Activated B cell treated with CpG ODN at 0.5 μM for 24 hours (primary cell): ENCODE measurements around the gene BRD1. TPM values are rescaled to one million over a fixed set of nuclear protein-coding genes. Genes with fewer than 3 reads are reported as not detected.
"Not testable (repeated sequence)": the region's sequence is repeated elsewhere in the genome, so short reads cannot be mapped to it uniquely, and the experiment has no call there.

ENCODE experiments used
- ATAC-seq: fragments of 200-7000 bp; cut with Tn5 transposase; one replicate; pipeline ENCODE4 v1.10.0; 2021; ENCODE audit warnings: low read depth, mild to moderate bottlenecking, moderate library complexity
- CTCF ChIA-PET: fragments of 350-600 bp; sonication (Branson Sonifier 250); formaldehyde crosslinking; loops from one replicate; lab custom pipeline; 2021; ENCODE audit warnings: antibody characterized with exemption; lab: Charles Lee
- POLR2A ChIA-PET: fragments of 350-600 bp; sonication (Branson Sonifier 250); formaldehyde crosslinking; loops from one replicate; lab custom pipeline; 2021; ENCODE audit warnings: antibody characterized with exemption; lab: Charles Lee
- DNase-seq: peaks from one replicate; pipeline ENCODE4 v3.0.0; 2022
- H3K27ac Mint-ChIP-seq: one replicate; pipeline ENCODE4 v1.8.0; 2020; ENCODE audit warnings: mixed read lengths
- H3K27me3 Mint-ChIP-seq: one replicate; pipeline ENCODE4 v1.8.0; 2021; ENCODE audit warnings: mixed read lengths
- H3K36me3 Mint-ChIP-seq: one replicate; pipeline ENCODE4 v1.8.0; 2021; ENCODE audit warnings: low read depth, mixed read lengths
- H3K4me1 Mint-ChIP-seq: one replicate; pipeline ENCODE4 v1.8.0; 2021; ENCODE audit warnings: mixed read lengths
- H3K4me3 Mint-ChIP-seq: one replicate; pipeline ENCODE4 v1.8.0; 2020; ENCODE audit warnings: mild to moderate bottlenecking, mixed read lengths
- H3K9me3 Mint-ChIP-seq: one replicate; pipeline ENCODE4 v1.8.0; 2020; ENCODE audit warnings: mixed read lengths
- intact Hi-C: fragments of 100-400 bp; cut with micrococcal nuclease; formaldehyde crosslinking; loops from one replicate; pipeline ENCODE4 v1.15.1; 2024
- total RNA-seq: library from RNA; stranded (reverse); gene quantifications from 2 replicates; pipeline ENCODE4 v1.2.3, GENCODE V29; 2022
- TF ChIP-seq, protein P1 (sequence below): fragments of 200-600 bp; IDR thresholded peaks from one replicate; pipeline ENCODE4 v1.8.0; 2022; ENCODE audit warnings: antibody characterized with exemption, mild to moderate bottlenecking

Gene BRD1
- total RNA-seq, 1 donor from 2014 or later: 45.8 TPM

DNA sequence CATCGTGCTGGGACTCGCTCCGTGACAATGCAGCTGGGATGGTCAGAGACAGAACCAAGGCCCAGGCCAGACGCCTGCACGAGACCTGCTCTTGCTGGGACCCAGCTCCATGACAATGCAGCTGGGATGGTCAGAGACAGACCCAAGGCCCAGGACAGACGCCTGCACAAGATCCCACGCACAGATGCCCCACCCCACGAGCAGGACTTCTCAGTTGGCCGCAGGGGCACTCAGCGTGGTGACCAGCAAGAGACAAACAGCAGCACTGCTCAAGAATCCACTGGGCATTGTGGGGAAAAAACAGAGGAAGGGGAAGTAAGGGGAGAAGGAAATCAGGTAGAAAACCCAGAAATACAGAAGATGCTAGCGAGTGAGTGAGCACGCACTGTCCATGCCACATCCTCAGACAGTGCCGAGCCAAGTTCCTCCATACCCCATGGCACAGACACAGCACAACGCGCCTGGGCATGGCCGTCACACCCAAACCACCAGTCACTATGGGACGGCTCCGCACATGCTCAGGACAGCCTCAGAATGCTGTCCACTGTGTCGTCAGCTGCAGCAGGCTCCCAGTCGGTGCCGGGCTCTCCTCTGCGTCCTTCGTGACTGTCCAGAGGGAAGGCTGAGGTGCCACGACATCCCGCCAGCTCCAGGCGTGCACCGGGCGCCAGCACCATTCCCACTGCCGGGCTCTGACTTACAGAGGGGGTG, 44.5 kb downstream of the BRD1 start:
- H3K4me3 Mint-ChIP-seq: no peak overlapping the region
- H3K9me3 Mint-ChIP-seq: no peaks in the 10 kb centered on the region
- ChIA-PET CTCF (no interaction called here), POLR2A (no interaction called here)
- H3K4me1 Mint-ChIP-seq: peaks cover 2% of the 10 kb centered on the region
- H3K27ac Mint-ChIP-seq: no peak overlapping the region
- no peak for DNase-seq
- TF ChIP-seq, protein P1, sequence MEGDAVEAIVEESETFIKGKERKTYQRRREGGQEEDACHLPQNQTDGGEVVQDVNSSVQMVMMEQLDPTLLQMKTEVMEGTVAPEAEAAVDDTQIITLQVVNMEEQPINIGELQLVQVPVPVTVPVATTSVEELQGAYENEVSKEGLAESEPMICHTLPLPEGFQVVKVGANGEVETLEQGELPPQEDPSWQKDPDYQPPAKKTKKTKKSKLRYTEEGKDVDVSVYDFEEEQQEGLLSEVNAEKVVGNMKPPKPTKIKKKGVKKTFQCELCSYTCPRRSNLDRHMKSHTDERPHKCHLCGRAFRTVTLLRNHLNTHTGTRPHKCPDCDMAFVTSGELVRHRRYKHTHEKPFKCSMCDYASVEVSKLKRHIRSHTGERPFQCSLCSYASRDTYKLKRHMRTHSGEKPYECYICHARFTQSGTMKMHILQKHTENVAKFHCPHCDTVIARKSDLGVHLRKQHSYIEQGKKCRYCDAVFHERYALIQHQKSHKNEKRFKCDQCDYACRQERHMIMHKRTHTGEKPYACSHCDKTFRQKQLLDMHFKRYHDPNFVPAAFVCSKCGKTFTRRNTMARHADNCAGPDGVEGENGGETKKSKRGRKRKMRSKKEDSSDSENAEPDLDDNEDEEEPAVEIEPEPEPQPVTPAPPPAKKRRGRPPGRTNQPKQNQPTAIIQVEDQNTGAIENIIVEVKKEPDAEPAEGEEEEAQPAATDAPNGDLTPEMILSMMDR: no peak
- no peak for ATAC-seq
- H3K27me3 Mint-ChIP-seq: no peaks in the 10 kb centered on the region
- peaks cover 65% of the 10 kb centered on the region for H3K36me3 Mint-ChIP-seq
- intact Hi-C loops: no loop called here

DNA sequence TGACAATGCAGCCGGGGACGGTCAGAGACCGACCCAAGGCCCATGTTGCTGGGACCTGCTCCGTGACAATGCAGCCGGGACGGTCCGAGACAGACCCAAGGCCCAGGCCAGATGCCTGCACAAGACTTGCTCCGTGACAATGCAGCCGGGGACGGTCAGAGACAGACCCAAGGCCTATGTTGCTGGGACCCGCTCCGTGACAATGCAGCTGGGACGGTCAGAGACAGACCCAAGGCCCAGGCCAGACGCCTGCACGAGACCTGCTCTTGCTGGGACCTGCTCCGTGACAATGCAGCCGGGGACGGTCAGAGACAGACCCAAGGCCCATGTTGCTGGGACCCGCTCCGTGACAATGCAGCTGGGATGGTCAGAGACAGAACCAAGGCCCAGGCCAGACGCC, 45.8 kb downstream of the BRD1 start:
- peaks cover 65% of the 10 kb centered on the region for H3K36me3 Mint-ChIP-seq
- DNase-seq, CTCF ChIA-PET, H3K27ac Mint-ChIP-seq, H3K27me3 Mint-ChIP-seq, H3K4me1 Mint-ChIP-seq, intact Hi-C loops, ATAC-seq, H3K9me3 Mint-ChIP-seq, POLR2A ChIA-PET, H3K4me3 Mint-ChIP-seq: not testable (repeated sequence)

DNA sequence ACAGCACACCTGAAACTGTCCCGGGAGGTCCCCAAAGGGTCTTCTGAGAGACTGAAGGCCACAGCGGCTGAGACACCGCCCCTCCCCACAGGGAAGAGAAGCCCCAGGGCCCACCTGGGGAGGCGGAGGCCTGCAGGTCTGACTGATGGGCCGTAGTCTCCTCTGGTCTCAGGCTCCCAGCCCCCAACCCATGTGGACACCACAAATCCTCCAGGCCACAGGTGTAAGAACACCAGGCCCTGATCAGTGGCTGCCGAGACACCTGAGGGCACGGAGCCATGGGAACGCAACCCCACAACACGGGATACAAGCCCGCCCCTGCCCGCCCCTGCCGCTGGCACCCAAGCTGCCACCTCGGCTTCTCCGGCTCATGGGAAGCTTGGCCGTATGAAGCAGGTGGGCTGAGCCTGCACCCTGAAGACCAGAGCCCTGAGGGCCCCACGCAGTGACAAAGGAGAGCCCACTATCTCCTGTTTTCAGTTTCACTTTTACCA, 46.3 kb downstream of the BRD1 start:
- Mint-ChIP-seq H3K36me3 (peaks cover 64% of the 10 kb centered on the region), H3K4me1 (no peaks in the 10 kb centered on the region), H3K4me3 (no peak overlapping the region), H3K9me3 (no peaks in the 10 kb centered on the region), H3K27ac (no peak overlapping the region), H3K27me3 (no peaks in the 10 kb centered on the region)
- DNase-seq (no peak), ATAC-seq (no peak)
- TF ChIP-seq, protein P1: no peak
- ChIA-PET CTCF (no interaction called here), POLR2A (no interaction called here)
- intact Hi-C loops: no loop called here

DNA sequence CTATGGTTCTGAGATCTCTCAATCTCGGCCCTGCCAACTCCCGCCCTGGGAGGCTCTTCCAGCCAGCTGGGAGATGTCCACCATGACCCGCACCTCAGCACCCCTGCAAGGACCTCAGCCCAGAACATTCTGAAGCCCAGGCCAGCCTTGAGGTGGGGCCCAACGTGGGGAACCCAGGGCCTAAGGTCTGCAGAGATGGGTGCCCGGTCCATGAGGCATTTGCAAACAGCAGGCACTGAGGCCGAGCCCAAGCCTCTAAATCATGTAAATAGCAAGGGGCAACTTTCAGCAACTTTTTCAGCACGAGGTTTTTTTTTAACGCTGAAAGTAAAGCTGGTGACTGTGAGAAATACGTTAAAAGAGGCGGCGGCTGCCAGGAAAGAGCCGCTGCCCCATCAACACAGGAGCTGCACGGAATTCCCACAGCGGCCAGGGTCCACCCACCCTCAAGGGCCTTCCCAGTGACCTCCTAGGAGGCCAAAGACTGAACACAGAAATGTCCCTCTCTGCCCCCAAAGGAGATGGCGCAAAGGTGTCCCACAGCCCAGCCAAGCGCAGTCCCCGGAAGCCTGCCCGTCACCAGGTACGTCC, 46.9 kb downstream of the BRD1 start:
- Mint-ChIP-seq H3K27ac (no peak overlapping the region), H3K4me3 (no peak overlapping the region), H3K27me3 (no peaks in the 10 kb centered on the region), H3K9me3 (no peaks in the 10 kb centered on the region), H3K36me3 (peaks cover 60% of the 10 kb centered on the region), H3K4me1 (no peaks in the 10 kb centered on the region)
- intact Hi-C loops: no loop called here
- TF ChIP-seq, protein P1: no peak
- no peak for ATAC-seq
- no peak for DNase-seq
- CTCF ChIA-PET: no interaction called here
- POLR2A ChIA-PET: no interaction called here

DNA sequence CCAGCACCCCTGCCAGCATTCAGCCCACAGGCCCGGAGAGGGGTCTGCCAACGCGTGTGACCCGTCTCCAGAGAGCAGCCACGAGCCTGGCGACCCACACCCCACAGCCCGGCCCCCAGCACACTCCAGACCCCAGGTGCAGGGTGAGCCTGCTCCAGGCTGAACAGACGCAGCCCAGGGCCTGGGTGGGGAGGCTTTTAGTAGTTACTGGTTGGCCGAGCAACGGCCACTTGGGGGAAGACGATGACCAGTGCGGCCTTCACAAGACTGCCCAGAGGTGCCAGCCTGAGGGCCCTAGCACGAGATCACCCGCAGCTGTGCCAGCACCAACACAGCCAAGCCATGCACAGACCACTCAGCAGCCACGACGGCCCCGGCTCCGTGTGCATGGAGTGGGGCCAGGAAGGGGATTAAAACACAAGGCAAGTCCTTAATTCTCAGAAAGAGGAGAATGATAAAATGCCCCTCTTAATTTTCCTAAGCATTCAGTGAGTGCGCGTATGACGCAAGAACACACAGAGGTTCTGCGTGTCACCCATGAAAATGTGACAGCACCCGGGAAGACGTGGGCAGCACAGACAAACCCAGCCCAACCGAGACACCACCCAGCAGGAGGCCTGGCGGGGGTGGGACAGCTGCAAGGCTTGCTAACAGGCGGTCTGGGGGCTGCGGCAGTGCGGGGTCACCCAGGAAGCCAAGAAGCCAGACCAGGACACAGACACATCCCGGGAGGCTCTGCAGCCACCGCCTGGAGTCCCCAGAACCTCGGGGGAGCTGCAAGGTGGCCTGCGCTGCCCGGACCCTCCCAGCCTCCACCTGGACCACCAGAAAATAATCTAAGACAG, 47.6 kb downstream of the BRD1 start:
- Mint-ChIP-seq H3K27ac (no peak overlapping the region), H3K9me3 (no peaks in the 10 kb centered on the region), H3K4me1 (no peaks in the 10 kb centered on the region), H3K27me3 (no peaks in the 10 kb centered on the region), H3K4me3 (no peak overlapping the region), H3K36me3 (peaks cover 63% of the 10 kb centered on the region)
- CTCF ChIA-PET: no interaction called here
- POLR2A ChIA-PET: no interaction called here
- no peak for DNase-seq
- intact Hi-C loops: no loop called here
- TF ChIP-seq, protein P1: no peak
- no peak for ATAC-seq
